ENCODE data around the gene RYR3.

The RYR3 gene

DNA sequence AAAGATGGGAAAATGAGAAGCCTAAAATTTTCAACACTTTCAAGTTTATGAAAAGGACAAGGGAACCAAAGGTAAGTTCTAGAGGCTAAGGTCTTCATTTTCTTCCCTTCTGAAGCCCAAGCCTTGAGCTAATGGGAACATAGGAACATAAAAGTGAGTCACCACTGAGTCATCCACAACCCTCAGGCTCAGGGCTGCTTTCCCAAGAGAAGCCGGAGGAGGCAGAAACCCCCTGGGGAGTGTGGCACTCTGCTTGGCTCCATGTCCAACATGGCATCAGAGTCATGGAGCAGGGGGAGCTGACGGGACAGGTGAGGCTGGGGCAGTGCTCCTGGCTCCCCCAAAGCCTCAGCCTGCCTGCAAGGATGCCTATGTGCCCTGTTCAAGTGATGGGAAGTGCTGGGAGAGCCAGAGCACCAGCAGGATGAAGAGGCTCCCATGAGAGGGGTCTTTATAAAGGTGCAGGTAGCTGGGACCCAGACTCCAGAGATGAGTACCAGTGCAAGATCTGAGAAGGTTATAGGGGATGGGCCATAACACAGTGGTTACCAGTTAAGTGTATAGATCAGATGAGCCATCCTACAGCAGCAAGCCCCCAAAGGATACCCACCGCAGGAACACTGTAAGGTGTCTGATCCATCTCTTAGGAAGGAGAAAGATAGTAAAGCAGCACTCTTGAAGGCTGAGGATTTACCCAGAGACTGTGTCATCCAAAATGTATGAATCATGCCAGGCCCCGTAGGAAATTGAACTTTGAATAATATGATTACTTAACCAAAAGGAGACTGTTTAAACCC is 31.8 kb upstream of the RYR3 start (continued):
- no peak for TF ChIP-seq ZBTB49 (tag by site-specific recombination; IDR thresholded peaks at IDR 0.05; ENCODE audit: low read depth)
- TF ChIP-seq, protein P1, sequence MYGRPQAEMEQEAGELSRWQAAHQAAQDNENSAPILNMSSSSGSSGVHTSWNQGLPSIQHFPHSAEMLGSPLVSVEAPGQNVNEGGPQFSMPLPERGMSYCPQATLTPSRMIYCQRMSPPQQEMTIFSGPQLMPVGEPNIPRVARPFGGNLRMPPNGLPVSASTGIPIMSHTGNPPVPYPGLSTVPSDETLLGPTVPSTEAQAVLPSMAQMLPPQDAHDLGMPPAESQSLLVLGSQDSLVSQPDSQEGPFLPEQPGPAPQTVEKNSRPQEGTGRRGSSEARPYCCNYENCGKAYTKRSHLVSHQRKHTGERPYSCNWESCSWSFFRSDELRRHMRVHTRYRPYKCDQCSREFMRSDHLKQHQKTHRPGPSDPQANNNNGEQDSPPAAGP (tag by site-specific recombination; IDR thresholded peaks at IDR 0.05) = no peak
- no peak for TF ChIP-seq KLF16 (tag by site-specific recombination; IDR thresholded peaks at IDR 0.05)
- TF ChIP-seq ZNF585B (tag by site-specific recombination; IDR thresholded peaks at IDR 0.05) = no peak
- TF ChIP-seq ZNF184 (tag by site-specific recombination; IDR thresholded peaks at IDR 0.05) = 0 out of 2 replicates have a peak, but pooled peaks have one; percentile 17
- no peak for TF ChIP-seq ZNF768 (tag by site-specific recombination; IDR thresholded peaks at IDR 0.05)
- TF ChIP-seq ZFP37 (tag by site-specific recombination; IDR thresholded peaks at IDR 0.05) = no peak
- TF ChIP-seq, protein P2, sequence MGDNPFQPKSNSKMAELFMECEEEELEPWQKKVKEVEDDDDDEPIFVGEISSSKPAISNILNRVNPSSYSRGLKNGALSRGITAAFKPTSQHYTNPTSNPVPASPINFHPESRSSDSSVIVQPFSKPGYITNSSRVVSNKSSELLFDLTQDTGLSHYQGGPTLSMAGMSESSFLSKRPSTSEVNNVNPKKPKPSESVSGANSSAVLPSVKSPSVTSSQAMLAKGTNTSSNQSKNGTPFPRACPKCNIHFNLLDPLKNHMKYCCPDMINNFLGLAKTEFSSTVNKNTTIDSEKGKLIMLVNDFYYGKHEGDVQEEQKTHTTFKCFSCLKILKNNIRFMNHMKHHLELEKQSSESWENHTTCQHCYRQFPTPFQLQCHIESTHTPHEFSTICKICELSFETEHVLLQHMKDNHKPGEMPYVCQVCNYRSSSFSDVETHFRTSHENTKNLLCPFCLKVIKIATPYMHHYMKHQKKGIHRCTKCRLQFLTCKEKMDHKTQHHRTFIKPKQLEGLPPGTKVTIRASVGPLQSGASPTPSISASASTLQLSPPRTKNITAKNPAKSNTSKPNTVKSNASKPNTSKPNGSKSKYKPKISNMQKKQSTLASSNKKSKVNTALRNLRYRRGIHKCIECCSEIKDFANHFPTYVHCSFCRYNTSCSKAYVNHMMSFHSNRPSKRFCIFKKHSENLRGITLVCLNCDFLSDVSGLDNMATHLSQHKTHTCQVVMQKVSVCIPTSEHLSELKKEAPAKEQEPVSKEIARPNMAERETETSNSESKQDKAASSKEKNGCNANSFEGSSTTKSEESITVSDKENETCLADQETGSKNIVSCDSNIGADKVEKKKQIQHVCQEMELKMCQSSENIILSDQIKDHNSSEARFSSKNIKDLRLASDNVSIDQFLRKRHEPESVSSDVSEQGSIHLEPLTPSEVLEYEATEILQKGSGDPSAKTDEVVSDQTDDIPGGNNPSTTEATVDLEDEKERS (tag by site-specific recombination; IDR thresholded peaks at IDR 0.05) = no peak
- no peak for TF ChIP-seq ZNF221 (tag by site-specific recombination; IDR thresholded peaks at IDR 0.05; ENCODE audit: borderline replicate concordance)
- 0 out of 2 replicates have a peak, but pooled peaks have one; percentile 25 for TF ChIP-seq ZBTB17 (tag by site-specific recombination; IDR thresholded peaks at IDR 0.05)
- TF ChIP-seq ZFP69B (tag by site-specific recombination; IDR thresholded peaks at IDR 0.05) = no peak
- TF ChIP-seq ZNF114 (tag by site-specific recombination; IDR thresholded peaks at IDR 0.05) = no peak
- no peak for TF ChIP-seq ZNF24 (tag by site-specific recombination; IDR thresholded peaks at IDR 0.05)
- no peak for TF ChIP-seq ZNF654 (tag by site-specific recombination; IDR thresholded peaks at IDR 0.05; ENCODE audit: low read depth)
- no peak for TF ChIP-seq ZNF704 (tag by site-specific recombination; IDR thresholded peaks at IDR 0.05)
- no peak for TF ChIP-seq BCL11A (tag by site-specific recombination; IDR thresholded peaks at IDR 0.05; ENCODE audit: low read depth)
- TF ChIP-seq SCRT1 (tag by site-specific recombination; IDR thresholded peaks at IDR 0.05; ENCODE audit: borderline replicate concordance) = no peak
- TF ChIP-seq ZXDB (tag by site-specific recombination; IDR thresholded peaks at IDR 0.05) = no peak
- TF ChIP-seq ZNF600 (tag by site-specific recombination; IDR thresholded peaks at IDR 0.05) = no peak
- TF ChIP-seq ZNF354C (tag by site-specific recombination; IDR thresholded peaks at IDR 0.05; ENCODE audit: borderline replicate concordance, low read depth) = no peak
- TF ChIP-seq ELK4 (IDR thresholded peaks at IDR 0.05; ENCODE audit: borderline replicate concordance, low read depth, low read length) = no peak
- no peak for TF ChIP-seq MYNN (tag by site-specific recombination; IDR thresholded peaks at IDR 0.05; ENCODE audit: borderline replicate concordance)
- TF ChIP-seq ZNF785 (tag by site-specific recombination; IDR thresholded peaks at IDR 0.05) = no peak
- TF ChIP-seq ZBTB10 (tag by site-specific recombination; IDR thresholded peaks at IDR 0.05) = no peak
- TF ChIP-seq ZNF792 (tag by site-specific recombination; IDR thresholded peaks at IDR 0.05) = no peak
- peak; percentile 60; the same call in 1 of the 2 replicates for TF ChIP-seq GLIS2 (tag by site-specific recombination; IDR thresholded peaks at IDR 0.05)
- TF ChIP-seq, protein P3, sequence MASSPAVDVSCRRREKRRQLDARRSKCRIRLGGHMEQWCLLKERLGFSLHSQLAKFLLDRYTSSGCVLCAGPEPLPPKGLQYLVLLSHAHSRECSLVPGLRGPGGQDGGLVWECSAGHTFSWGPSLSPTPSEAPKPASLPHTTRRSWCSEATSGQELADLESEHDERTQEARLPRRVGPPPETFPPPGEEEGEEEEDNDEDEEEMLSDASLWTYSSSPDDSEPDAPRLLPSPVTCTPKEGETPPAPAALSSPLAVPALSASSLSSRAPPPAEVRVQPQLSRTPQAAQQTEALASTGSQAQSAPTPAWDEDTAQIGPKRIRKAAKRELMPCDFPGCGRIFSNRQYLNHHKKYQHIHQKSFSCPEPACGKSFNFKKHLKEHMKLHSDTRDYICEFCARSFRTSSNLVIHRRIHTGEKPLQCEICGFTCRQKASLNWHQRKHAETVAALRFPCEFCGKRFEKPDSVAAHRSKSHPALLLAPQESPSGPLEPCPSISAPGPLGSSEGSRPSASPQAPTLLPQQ (tag by site-specific recombination; IDR thresholded peaks at IDR 0.05) = 0 out of 2 replicates have a peak, but pooled peaks have one; percentile 41

Measured in HEK293 (cell line).